Measurements from ENCODE around the gene HM13.
"Not testable (repeated sequence)": the region's sequence is repeated elsewhere in the genome, so short reads cannot be mapped to it uniquely, and the experiment has no call there.

Gene HM13

GRCh38 chr20:31514154-31515071, at the start of gene HM13:
TSS of gene HM13 (plus strand) at chr20:31514442. CDS start at chr20:31514552, 110 bp downstream.
- no peak for TF ChIP-seq Cebpa-rat (IDR thresholded peaks at IDR 0.05)
- Histone ChIP-seq H3K27ac (peak within 1 kb of the TSS; percentile 86), H3K27me3 (no peaks in the 10 kb centered on the region), H3K4me1 (peaks cover 27% of the 10 kb centered on the region), H3K36me3 (peaks cover 32% of the 10 kb centered on the region), H4K20me1 (peaks cover 49% of the 10 kb centered on the region), H3K4me3 (peak within 1 kb of the TSS; percentile 96), H3K9me3 (no peaks in the 10 kb centered on the region), H3K4me2 (peak within 1 kb of the TSS; percentile 99), H3K9ac (peak within 1 kb of the TSS; percentile 93)

- not testable (repeated sequence) for H3K4me2 ChIP-seq, H3K4me3 ChIP-seq, H3K27ac ChIP-seq, H4K20me1 ChIP-seq, H3K9ac ChIP-seq, H3K36me3 ChIP-seq, H3K4me1 ChIP-seq
- peaks cover 22% of the 10 kb centered on the region for H3K9me3 ChIP-seq
- peaks cover 30% of the 10 kb centered on the region for H3K27me3 ChIP-seq
These were observed 43.3 kb upstream of the HM13 start for GRCh38 chr20:31470946-31471345.

- no peak for TF ChIP-seq Cebpa-rat (IDR thresholded peaks at IDR 0.05)
- no peak overlapping the region for H3K9ac ChIP-seq
- H3K4me3 ChIP-seq = no peak overlapping the region
- H3K27me3 ChIP-seq = peaks cover 47% of the 10 kb centered on the region
- no peak overlapping the region for H3K27ac ChIP-seq
- H3K4me2 ChIP-seq = no peak overlapping the region
- no peaks in the 10 kb centered on the region for H4K20me1 ChIP-seq
- H3K36me3 ChIP-seq = no peaks in the 10 kb centered on the region
- H3K9me3 ChIP-seq = peaks cover 29% of the 10 kb centered on the region
- no peaks in the 10 kb centered on the region for H3K4me1 ChIP-seq
These were observed 41.6 kb upstream of the HM13 start for GRCh38 chr20:31472395-31473330.

- H3K9ac ChIP-seq = no peak overlapping the region
- no peaks in the 10 kb centered on the region for H3K36me3 ChIP-seq
These were observed 40.7 kb upstream of the HM13 start for GRCh38 chr20:31473331-31474096.

GRCh38 chr20:31474097-31474436, 40.2 kb upstream of the HM13 start:
- Histone ChIP-seq H3K4me2 (no peak overlapping the region), H3K4me1 (no peaks in the 10 kb centered on the region), H3K27me3 (peaks cover 47% of the 10 kb centered on the region), H3K9me3 (peaks cover 29% of the 10 kb centered on the region), H3K4me3 (no peak overlapping the region), H3K36me3 (no peaks in the 10 kb centered on the region), H3K9ac (no peak overlapping the region), H4K20me1 (no peaks in the 10 kb centered on the region), H3K27ac (no peak overlapping the region)
- TF ChIP-seq Cebpa-rat (IDR thresholded peaks at IDR 0.05) = no peak

More at GRCh38 chr20:31473331-31474096, 40.7 kb upstream of the HM13 start:
- Histone ChIP-seq H3K4me1 (no peaks in the 10 kb centered on the region), H3K4me2 (no peak overlapping the region), H3K27me3 (peaks cover 47% of the 10 kb centered on the region), H3K27ac (no peak overlapping the region), H3K9me3 (peaks cover 29% of the 10 kb centered on the region), H3K4me3 (no peak overlapping the region), H4K20me1 (no peaks in the 10 kb centered on the region)
- TF ChIP-seq Cebpa-rat (IDR thresholded peaks at IDR 0.05) = no peak

- Histone ChIP-seq H3K27me3 (peaks cover 47% of the 10 kb centered on the region), H3K4me2 (no peak within 1 kb of the TSS), H3K9me3 (peaks cover 29% of the 10 kb centered on the region), H3K9ac (no peak within 1 kb of the TSS), H3K4me1 (no peaks in the 10 kb centered on the region), H3K4me3 (no peak within 1 kb of the TSS), H3K36me3 (no peaks in the 10 kb centered on the region), H4K20me1 (no peaks in the 10 kb centered on the region), H3K27ac (no peak within 1 kb of the TSS)
- TF ChIP-seq Cebpa-rat (IDR thresholded peaks at IDR 0.05) = no peak
These were observed 39.3 kb upstream of the HM13 start, which contains the start of the genes DEFB124 and REM1 for GRCh38 chr20:31474758-31475427. TSS of gene DEFB124 (minus strand) at chr20:31475127. CDS start at chr20:31473013, 2,114 bp downstream. TSS of gene REM1 (plus strand) at chr20:31475288. CDS start at chr20:31476446, 1,158 bp downstream.

- H3K4me1 ChIP-seq = no peaks in the 10 kb centered on the region
- H3K36me3 ChIP-seq = no peaks in the 10 kb centered on the region
- H3K27me3 ChIP-seq = peaks cover 47% of the 10 kb centered on the region
- TF ChIP-seq Cebpa-rat (IDR thresholded peaks at IDR 0.05) = no peak
- H4K20me1 ChIP-seq = no peaks in the 10 kb centered on the region
- no peak overlapping the region for H3K27ac ChIP-seq
- peaks cover 29% of the 10 kb centered on the region for H3K9me3 ChIP-seq
- no peak overlapping the region for H3K4me3 ChIP-seq
- H3K4me2 ChIP-seq = no peak overlapping the region
- H3K9ac ChIP-seq = no peak overlapping the region
These were observed 38.6 kb upstream of the HM13 start for GRCh38 chr20:31475472-31476293.

- Histone ChIP-seq H3K4me2 (no peak overlapping the region), H4K20me1 (no peaks in the 10 kb centered on the region), H3K4me1 (no peaks in the 10 kb centered on the region), H3K36me3 (no peaks in the 10 kb centered on the region), H3K4me3 (no peak overlapping the region), H3K27me3 (peaks cover 47% of the 10 kb centered on the region), H3K27ac (no peak overlapping the region), H3K9me3 (peaks cover 29% of the 10 kb centered on the region), H3K9ac (no peak overlapping the region)
- TF ChIP-seq Cebpa-rat (IDR thresholded peaks at IDR 0.05) = no peak
These were observed 38.0 kb upstream of the HM13 start for GRCh38 chr20:31476294-31476585.

Measured in BLaER1 (cell line).